ENCODE results near the gene TPI1. TPM values are rescaled to one million over a fixed set of nuclear protein-coding genes. Genes with fewer than 3 reads are reported as not detected.

Gene TPI1
- total RNA-seq, 2 donors from 2014 or later: 287 to 322 TPM

DNA sequence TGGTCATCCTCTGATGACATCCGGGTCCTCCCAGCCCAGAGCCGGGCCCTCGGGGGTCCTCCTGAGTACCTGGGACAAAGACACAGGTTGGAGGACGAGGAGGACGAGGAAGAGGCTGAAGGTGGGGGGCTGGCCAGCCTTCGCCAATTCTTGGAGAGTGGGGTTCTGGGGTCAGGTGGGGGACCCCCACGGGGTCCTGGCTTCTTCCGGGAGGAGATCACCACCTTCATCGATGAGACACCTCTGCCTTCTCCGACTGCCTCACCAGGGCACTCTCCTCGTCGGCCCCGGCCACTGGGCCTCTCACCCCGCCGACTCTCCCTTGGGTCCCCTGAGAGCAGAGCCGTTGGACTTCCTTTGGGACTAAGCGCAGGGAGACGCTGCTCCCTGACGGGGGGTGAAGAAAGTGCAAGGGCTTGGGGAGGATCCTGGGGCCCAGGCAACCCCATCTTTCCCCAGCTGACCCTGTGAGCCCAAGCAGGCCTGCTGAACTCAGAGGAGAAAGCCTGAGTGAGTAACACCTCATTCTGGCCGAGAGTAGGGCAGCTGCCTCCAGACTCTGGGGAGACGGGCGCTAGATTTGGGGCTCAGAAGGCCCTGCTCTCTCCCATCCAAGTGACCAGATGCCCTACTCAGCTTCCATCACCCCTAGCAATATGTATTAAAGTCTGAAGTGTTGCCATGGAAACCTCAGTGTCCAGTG lies 40.4 kb upstream of the TPI1 start:
- DNase-seq (ENCODE audit: low spot score) (no peak), ATAC-seq (ENCODE audit: insufficient number of reproducible peaks, low FRiP score, low read depth) (no peak)
- Histone ChIP-seq H3K4me3 (peak overlapping the region; percentile 55), H3K9me3 (no peaks in the 10 kb centered on the region), H3K4me1 (ENCODE audit: control insufficient read depth in 1 of 2, low read depth in 2 of 2) (peaks cover 11 to 40% of the 10 kb centered on the region in 2 donors), H3K36me3 (peaks cover 9% of the 10 kb centered on the region), H3K27me3 (replicated peaks; ENCODE audit: insufficient read depth) (peaks cover 10% of the 10 kb centered on the region), H3K27ac (peak overlapping the region; percentile 27 to 43)
- TF ChIP-seq, protein P1, sequence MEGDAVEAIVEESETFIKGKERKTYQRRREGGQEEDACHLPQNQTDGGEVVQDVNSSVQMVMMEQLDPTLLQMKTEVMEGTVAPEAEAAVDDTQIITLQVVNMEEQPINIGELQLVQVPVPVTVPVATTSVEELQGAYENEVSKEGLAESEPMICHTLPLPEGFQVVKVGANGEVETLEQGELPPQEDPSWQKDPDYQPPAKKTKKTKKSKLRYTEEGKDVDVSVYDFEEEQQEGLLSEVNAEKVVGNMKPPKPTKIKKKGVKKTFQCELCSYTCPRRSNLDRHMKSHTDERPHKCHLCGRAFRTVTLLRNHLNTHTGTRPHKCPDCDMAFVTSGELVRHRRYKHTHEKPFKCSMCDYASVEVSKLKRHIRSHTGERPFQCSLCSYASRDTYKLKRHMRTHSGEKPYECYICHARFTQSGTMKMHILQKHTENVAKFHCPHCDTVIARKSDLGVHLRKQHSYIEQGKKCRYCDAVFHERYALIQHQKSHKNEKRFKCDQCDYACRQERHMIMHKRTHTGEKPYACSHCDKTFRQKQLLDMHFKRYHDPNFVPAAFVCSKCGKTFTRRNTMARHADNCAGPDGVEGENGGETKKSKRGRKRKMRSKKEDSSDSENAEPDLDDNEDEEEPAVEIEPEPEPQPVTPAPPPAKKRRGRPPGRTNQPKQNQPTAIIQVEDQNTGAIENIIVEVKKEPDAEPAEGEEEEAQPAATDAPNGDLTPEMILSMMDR (IDR thresholded peaks at IDR 0.05): no peak

DNA sequence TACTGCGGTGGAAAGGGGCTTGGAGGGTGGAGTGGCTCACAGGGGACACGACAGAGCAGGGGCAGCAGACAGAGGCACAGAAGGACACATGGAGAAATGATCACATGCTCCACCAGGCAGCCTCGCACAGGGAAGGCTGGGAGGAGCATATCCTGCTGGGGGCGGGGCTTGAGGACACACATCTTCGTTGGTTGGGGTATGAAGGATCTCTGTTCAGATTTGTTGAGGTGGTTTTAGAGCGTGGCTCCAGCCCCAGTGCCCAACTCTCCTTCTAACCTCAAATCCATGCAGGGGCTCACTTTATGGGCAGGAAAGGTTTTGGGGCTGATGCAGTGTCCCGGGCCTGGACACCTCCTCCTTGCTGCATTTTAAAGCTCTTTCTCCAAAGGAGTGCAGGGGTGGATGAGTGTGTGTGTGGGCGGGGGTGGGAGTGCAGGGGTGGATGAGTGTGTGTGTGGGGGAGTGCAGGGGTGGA lies 39.9 kb upstream of the TPI1 start:
- ATAC-seq (ENCODE audit: insufficient number of reproducible peaks, low FRiP score, low read depth) (no peak), DNase-seq (ENCODE audit: low spot score) (peak; percentile 63)
- Histone ChIP-seq H3K27me3 (replicated peaks; ENCODE audit: insufficient read depth) (peaks cover 10% of the 10 kb centered on the region), H3K4me3 (peak overlapping the region; percentile 55), H3K27ac (peak overlapping the region; percentile 27 to 43), H3K9me3 (no peaks in the 10 kb centered on the region), H3K36me3 (peaks cover 9% of the 10 kb centered on the region), H3K4me1 (ENCODE audit: control insufficient read depth in 1 of 2, low read depth in 2 of 2) (peaks cover 7 to 34% of the 10 kb centered on the region in 2 donors)
- TF ChIP-seq, protein P1 (IDR thresholded peaks at IDR 0.05): no peak

DNA sequence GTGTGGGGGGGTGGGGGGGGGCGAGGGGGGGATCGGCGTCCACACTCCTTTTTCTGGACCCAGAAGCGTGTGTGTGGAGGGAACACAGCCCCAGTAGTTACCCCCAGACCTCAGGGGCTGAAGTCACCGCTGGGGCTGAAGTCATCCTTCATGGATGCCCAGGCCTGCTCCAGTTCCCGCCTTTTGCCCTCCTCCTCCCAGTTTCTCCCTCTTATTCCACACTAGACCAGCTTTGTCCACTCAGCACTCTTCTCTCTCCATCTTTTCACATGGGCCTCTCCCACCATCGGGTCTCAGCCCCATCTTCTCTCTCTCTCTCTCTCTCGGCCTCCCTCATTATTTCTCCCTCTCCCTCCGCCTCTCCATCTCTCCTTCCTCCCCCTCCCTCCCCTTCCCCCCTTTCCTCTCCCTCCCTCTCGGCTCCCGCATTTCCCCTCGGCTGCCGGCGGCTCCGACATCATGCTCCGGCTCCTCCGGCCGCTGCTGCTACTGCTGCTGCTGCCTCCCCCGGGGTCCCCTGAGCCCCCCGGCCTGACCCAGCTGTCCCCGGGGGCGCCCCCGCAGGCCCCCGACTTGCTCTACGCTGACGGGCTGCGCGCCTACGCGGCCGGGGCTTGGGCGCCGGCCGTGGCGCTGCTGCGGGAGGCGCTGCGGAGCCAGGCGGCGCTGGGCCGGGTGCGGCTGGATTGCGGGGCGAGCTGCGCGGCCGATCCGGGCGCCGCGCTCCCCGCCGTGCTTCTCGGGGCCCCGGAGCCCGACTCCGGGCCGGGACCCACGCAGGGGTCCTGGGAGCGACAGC lies 39.1 kb upstream of the TPI1 start, which contains the start of gene P3H3:
Gene P3H3 (plus strand): TSS at position 426 of the 799 bp plus-strand sequence. CDS start 34 bp downstream, at position 460.
- H3K27ac ChIP-seq: peak within 1 kb of the TSS; percentile 81 to 89
- TF ChIP-seq, protein P1 (IDR thresholded peaks at IDR 0.05): no peak
- peaks cover 5% of the 10 kb centered on the region for H3K27me3 ChIP-seq (replicated peaks; ENCODE audit: insufficient read depth)
- H3K4me1 ChIP-seq (ENCODE audit: control insufficient read depth in 1 of 2, low read depth in 2 of 2): peaks cover 7 to 37% of the 10 kb centered on the region in 2 donors
- peak within 1 kb of the TSS; percentile 84 for H3K4me3 ChIP-seq
- no peaks in the 10 kb centered on the region for H3K9me3 ChIP-seq
- H3K36me3 ChIP-seq: peaks cover 9% of the 10 kb centered on the region
- ATAC-seq (ENCODE audit: insufficient number of reproducible peaks, low FRiP score, low read depth) (peak; percentile 10), DNase-seq (ENCODE audit: low spot score) (no peak)

DNA sequence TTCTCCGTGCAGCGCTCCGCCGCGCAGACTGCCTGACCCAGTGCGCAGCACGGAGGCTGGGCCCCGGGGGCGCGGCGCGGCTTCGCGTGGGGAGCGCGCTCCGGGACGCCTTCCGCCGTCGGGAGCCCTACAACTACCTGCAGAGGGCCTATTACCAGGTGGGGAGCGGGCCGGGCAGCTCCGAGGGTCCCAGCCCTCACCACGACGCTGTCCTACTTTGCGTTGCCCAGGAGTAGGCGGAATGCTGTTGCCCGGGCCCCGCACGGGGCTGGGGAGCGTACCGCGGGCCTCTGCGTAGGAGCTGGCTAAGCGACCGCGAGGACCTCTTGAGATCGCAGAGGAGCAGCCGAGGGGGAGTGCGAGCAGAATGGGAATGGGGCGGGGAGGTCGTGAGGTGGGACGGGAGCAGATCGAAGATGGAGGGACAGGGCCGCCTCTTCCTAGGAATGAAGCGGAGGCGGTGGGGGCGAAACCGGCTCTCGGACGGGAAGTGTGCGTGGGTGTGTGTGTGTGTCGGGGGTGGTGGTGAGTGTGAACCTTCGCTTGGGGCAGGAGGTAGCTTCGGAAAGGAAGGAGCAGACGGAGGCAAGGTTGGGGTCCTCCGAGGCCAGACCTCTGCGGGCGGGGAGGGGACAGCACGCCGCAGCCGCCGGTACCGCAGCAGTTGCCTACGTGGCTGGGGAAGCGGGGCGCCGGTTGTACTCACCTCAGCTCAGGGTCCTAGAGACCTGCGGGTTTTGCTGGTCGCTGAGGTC lies 38.4 kb upstream of the TPI1 start:
- Histone ChIP-seq H3K4me1 (ENCODE audit: control insufficient read depth in 1 of 2, low read depth in 2 of 2) (peaks cover 7 to 41% of the 10 kb centered on the region in 2 donors), H3K4me3 (peak overlapping the region; percentile 84), H3K36me3 (peaks cover 12% of the 10 kb centered on the region), H3K27me3 (replicated peaks; ENCODE audit: insufficient read depth) (no peaks in the 10 kb centered on the region), H3K9me3 (no peaks in the 10 kb centered on the region), H3K27ac (peak overlapping the region; percentile 81 to 89)
- TF ChIP-seq, protein P1 (IDR thresholded peaks at IDR 0.05): no peak
- DNase-seq (ENCODE audit: low spot score) (no peak), ATAC-seq (ENCODE audit: insufficient number of reproducible peaks, low FRiP score, low read depth) (peak; percentile 31)
